SK-N-SH (cell line): ENCODE data around the gene PUM1.

Experiments used
- CHD2 ChIP-seq: fragments of 150-350 bp; IDR thresholded peaks from 2 replicates; pipeline ENCODE4 v1.6.1; 2018; ENCODE audit warnings: low read length; ENCODE audit not compliant: partially characterized antibody
- CTCF ChIP-seq: fragments of 200-600 bp; sonication (generic); IDR thresholded peaks from 2 replicates; pipeline ENCODE4 v1.6.1; 2017; ENCODE audit warnings: antibody characterized with exemption, mild to moderate bottlenecking, moderate library complexity
- EP300 ChIP-seq, 2 experiments: IDR thresholded peaks; 2 replicates each; pipeline versions ENCODE4 v1.4.0 to v1.6.1; 2012; ENCODE audit warnings: borderline replicate concordance in 1 of 2, low read depth in 1 of 2, low read length in 1 of 2
- MXI1 ChIP-seq: IDR thresholded peaks from 2 replicates; pipeline ENCODE4 v1.6.1; 2012; ENCODE audit warnings: mild to moderate bottlenecking, low read depth, low read length, improper control_type of control experiment
- RAD21 ChIP-seq: IDR thresholded peaks from 2 replicates; pipeline ENCODE4 v1.6.1; 2012; ENCODE audit warnings: mild to moderate bottlenecking, low read length
- SMC3 ChIP-seq: IDR thresholded peaks from 2 replicates; pipeline ENCODE4 v1.6.1; 2012; ENCODE audit warnings: low read depth, low read length, improper control_type of control experiment
- TCF12 ChIP-seq: IDR thresholded peaks from 2 replicates; pipeline ENCODE4 v1.4.0; 2012
- YY1 ChIP-seq: IDR thresholded peaks from 2 replicates; pipeline ENCODE4 v1.4.0; 2012; ENCODE audit warnings: low read depth, mild to moderate bottlenecking
- TF ChIP-seq, protein P1 (sequence below): fragments of 150-350 bp; IDR thresholded peaks from 2 replicates; pipeline ENCODE4 v1.6.1; 2017; ENCODE audit warnings: antibody characterized with exemption, low read length, low read depth, borderline replicate concordance
- TF ChIP-seq, protein P2 (sequence below): IDR thresholded peaks from 2 replicates; pipeline ENCODE4; 2012

GRCh38 chr1:30893776-30894507 is 171.6 kb downstream of the PUM1 start:
- TF ChIP-seq SMC3 (no peak), EP300 (IDR thresholded peaks at IDR 0.05; ENCODE audit: borderline replicate concordance in 1 of 2, low read depth in 1 of 2, low read length in 1 of 2) (no peak), CTCF (no peak), RAD21 (no peak), YY1 (no peak), CHD2 (no peak), TCF12 (no peak), MXI1 (no peak)
- TF ChIP-seq, protein P1, sequence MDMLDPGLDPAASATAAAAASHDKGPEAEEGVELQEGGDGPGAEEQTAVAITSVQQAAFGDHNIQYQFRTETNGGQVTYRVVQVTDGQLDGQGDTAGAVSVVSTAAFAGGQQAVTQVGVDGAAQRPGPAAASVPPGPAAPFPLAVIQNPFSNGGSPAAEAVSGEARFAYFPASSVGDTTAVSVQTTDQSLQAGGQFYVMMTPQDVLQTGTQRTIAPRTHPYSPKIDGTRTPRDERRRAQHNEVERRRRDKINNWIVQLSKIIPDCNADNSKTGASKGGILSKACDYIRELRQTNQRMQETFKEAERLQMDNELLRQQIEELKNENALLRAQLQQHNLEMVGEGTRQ, result no peak
- TF ChIP-seq, protein P2, sequence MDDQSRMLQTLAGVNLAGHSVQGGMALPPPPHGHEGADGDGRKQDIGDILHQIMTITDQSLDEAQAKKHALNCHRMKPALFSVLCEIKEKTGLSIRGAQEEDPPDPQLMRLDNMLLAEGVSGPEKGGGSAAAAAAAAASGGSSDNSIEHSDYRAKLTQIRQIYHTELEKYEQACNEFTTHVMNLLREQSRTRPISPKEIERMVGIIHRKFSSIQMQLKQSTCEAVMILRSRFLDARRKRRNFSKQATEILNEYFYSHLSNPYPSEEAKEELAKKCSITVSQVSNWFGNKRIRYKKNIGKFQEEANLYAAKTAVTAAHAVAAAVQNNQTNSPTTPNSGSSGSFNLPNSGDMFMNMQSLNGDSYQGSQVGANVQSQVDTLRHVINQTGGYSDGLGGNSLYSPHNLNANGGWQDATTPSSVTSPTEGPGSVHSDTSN, result no peak
